Sigmoid colon (tissue), 4 donors: ENCODE data around the gene TENM3.

Experiments
- EP300 ChIP-seq, 4 donors: sonication (generic); formaldehyde crosslinking; IDR thresholded peaks; one replicate each; pipeline ENCODE4 v1.6.1; 2017; ENCODE audit warnings: antibody characterized with exemption in 4 of 4
- TF ChIP-seq, protein P1 (sequence below), 4 experiments: fragments of 450-650 bp in 3 of 4; fragments of 200-600 bp in 1 of 4; IDR thresholded peaks; one replicate each; pipeline ENCODE4 v1.5.1; 2016 to 2019; ENCODE audit warnings: antibody characterized with exemption in 4 of 4, mild to moderate bottlenecking in 3 of 4, moderate library complexity in 2 of 4

DNA sequence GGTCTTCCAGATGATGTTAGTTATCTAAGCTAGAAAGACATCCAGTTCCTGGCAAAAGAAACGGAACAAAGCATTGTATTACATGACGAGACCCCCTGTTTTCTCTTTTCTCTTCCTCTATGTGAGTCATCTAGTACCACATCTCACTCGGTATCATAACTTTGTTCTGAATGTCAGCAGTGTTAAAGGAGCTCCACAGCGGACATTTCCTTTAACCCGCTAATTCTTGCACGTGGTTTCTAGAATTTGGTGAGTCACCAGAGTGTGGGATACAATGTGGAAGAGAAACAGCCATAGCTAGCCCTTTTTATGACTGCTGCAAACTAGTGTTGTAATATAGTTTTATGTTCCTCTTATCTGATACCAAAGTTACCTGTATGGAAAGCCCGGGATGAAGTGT lies 243.7 kb downstream of the TENM3 start:
- TF ChIP-seq, protein P1, sequence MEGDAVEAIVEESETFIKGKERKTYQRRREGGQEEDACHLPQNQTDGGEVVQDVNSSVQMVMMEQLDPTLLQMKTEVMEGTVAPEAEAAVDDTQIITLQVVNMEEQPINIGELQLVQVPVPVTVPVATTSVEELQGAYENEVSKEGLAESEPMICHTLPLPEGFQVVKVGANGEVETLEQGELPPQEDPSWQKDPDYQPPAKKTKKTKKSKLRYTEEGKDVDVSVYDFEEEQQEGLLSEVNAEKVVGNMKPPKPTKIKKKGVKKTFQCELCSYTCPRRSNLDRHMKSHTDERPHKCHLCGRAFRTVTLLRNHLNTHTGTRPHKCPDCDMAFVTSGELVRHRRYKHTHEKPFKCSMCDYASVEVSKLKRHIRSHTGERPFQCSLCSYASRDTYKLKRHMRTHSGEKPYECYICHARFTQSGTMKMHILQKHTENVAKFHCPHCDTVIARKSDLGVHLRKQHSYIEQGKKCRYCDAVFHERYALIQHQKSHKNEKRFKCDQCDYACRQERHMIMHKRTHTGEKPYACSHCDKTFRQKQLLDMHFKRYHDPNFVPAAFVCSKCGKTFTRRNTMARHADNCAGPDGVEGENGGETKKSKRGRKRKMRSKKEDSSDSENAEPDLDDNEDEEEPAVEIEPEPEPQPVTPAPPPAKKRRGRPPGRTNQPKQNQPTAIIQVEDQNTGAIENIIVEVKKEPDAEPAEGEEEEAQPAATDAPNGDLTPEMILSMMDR (IDR thresholded peaks at IDR 0.05): no peak
- TF ChIP-seq EP300 (IDR thresholded peaks at IDR 0.05): no peak
